ENCODE data around the gene CYYR1.

DNA sequence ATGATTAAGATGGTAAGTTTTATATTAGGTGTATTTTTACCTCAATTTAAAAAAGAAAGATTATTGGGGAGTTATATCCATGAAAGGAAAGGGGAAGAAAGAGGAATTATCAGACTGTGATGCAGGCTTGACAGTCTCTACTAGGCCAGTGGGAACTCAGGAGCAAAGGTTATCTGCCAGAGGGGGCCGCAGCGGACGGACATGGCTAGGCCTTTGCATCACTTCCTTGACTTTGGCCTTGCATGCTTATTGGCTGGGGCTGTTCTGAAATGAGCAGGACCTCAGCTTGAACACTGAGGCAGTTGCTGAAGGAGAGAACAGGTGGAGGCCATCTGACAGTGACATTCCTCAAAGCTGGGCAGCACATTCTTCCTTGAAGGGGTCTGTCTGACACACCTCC lies 150.9 kb downstream of the CYYR1 start:
- TF ChIP-seq, protein P1, sequence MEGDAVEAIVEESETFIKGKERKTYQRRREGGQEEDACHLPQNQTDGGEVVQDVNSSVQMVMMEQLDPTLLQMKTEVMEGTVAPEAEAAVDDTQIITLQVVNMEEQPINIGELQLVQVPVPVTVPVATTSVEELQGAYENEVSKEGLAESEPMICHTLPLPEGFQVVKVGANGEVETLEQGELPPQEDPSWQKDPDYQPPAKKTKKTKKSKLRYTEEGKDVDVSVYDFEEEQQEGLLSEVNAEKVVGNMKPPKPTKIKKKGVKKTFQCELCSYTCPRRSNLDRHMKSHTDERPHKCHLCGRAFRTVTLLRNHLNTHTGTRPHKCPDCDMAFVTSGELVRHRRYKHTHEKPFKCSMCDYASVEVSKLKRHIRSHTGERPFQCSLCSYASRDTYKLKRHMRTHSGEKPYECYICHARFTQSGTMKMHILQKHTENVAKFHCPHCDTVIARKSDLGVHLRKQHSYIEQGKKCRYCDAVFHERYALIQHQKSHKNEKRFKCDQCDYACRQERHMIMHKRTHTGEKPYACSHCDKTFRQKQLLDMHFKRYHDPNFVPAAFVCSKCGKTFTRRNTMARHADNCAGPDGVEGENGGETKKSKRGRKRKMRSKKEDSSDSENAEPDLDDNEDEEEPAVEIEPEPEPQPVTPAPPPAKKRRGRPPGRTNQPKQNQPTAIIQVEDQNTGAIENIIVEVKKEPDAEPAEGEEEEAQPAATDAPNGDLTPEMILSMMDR (IDR thresholded peaks at IDR 0.05), result no peak
- TF ChIP-seq POLR2A (IDR thresholded peaks at IDR 0.05), result no peak

Data from Peyer's patch (tissue), 4 donors.